Activated T-cell treated with anti-CD3 and anti-CD28 coated beads, Interleukin-2, amount 50 U/mL, for 1 hour (primary cell): ENCODE measurements around the gene LRRN2.
"Not testable (repeated sequence)": the region's sequence is repeated elsewhere in the genome, so short reads cannot be mapped to it uniquely, and the experiment has no call there.

Experiments used
- DNase-seq: peaks from one replicate; pipeline ENCODE4 v3.0.0-alpha.2; 2020

LRRN2 gene

GRCh38 chr1:204658295-204658694 lies 27.2 kb downstream of the LRRN2 start:
- no peak for DNase-seq

DNA sequence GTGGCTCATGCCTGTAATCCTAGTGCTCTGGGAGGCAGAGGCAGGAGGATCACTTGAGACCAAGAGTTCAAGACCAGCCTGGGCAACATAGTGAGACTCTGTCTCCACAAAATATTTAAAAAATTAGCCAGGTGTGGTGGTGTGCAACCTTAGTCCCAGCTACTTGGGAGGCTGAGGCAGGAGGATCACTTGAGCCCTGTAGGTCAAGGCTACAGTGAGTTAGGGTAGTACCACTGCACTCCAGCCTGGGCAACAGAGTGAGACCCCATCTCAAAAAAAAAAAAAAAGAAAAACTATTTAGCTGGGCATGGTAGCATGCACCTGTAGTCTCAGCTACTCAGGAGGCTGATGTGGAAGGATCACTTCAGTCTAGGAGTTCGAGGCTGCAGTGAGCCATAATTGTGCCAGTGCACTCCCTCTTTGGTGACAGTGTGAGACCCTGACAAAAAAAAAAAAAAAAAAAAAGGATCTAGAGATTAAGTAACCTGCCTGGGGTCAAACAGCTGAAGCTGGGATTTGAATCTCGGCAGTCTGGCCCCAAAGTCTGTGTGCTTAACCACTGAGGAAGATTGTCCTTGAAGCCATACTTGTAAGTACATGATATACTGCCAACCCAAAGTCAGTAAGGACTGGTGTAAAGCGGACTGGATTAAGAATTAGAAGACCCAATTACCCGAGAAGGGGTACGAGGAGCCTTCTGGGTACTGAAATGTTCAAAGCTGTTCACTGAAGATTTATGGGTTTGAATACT lies 31.8 kb downstream of the LRRN2 start:
- no peak for DNase-seq

- no peak for DNase-seq
Measured at GRCh38 chr1:204652497-204652896, 33.0 kb downstream of the LRRN2 start.

DNA sequence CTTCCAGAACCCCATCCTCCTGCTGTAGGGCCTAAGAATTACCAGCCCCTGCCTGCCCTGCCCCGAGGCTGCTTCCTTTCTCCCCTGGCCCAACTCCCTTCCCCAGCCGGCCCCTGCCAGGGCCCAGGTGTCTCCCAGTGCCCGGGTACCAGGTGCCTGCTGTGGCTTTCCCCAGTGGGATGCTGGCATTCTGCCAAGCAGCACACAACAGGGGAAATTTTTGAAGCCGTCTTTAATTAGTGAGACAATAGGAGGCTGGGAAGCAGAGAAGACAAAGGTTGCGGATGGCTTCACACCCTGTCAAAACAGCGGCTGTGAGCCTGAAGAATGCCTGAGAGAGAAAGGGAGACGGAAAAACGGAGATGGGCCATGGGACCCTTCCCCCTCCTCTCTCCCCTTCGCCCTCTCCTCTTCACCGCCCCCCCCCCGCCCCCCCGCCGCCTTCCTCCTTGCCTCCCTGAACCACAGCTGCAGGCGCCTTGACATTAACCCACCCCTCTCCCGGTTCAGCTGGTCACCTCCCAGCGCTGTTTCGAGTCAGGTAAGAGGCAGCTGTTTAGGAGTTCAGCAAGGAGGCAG lies 33.6 kb downstream of the LRRN2 start:
- no peak for DNase-seq

DNA sequence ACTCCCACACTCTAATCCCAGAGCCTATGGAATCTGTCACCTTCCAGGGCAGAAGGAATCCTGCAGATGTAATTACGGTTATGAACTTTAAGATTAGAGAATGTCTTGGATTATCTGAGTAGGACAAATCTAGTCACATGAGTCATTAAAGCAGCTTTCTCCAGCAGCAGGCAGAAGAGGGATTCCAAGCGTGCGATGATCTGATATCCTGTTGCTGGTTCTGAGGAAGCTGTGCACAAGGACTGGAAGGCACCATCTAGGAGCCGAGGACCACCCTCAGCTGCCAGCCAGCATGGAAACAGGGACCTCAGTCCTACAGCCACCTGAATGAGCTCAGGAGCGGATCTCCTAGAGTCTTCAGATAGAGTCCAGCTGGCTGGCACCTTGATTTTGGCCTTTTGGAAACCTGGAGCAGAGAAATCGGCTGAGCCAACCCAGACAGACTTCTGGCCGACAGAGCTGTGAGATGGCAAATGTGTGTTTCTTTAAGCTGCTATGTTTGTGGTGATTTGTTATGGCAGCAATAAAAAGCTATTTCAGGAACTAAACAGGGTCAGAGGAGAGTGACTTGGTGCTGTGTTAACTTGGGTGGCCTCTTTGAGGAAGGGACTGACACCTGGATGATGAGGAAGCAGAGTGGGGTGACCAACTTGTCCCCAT lies 34.5 kb downstream of the LRRN2 start:
- no peak for DNase-seq

GRCh38 chr1:204649721-204650521 lies 35.6 kb downstream of the LRRN2 start:
- no peak for DNase-seq

DNA sequence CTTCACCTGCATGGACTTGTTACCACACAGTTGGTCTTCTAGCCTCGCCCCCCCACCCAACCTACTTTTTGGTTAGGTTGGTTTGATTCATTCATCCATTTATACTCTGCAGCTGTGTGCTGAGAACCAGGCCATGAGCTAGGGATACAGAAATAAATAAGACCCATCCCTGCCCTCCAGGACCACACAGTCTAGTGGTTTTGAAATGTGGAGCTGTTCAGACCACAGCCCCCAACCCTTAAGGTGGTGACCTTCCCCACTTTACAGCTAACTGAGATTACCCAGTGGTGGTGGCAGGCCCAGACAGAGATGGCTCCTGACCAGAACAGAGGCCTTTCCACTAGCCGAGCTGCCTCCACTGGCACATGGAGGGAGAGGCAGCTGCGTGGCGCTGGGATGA lies 37.0 kb downstream of the LRRN2 start:
- DNase-seq, result no peak

DNA sequence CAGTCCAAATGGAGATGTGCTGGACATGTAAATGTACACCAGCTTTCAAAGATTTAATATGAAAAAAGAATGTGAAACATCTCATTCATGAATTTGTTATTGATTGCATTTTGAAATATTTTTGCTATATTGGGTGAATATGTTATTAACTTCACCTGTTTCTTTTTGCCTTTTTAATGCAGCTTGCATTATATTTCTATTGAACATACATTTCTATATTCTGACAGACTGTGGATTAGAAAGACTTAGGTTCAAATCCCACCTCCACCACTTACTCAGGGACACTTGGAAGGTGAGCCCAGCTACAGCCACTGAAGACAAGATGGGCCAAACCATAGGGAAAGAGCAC lies 37.8 kb downstream of the LRRN2 start:
- DNase-seq, result no peak

GRCh38 chr1:204647114-204647804 lies 38.3 kb downstream of the LRRN2 start:
- no peak for DNase-seq

- no peak for DNase-seq
Measured at GRCh38 chr1:204645666-204646065, 39.9 kb downstream of the LRRN2 start.

GRCh38 chr1:204645251-204645650 lies 40.3 kb downstream of the LRRN2 start:
- no peak for DNase-seq

DNA sequence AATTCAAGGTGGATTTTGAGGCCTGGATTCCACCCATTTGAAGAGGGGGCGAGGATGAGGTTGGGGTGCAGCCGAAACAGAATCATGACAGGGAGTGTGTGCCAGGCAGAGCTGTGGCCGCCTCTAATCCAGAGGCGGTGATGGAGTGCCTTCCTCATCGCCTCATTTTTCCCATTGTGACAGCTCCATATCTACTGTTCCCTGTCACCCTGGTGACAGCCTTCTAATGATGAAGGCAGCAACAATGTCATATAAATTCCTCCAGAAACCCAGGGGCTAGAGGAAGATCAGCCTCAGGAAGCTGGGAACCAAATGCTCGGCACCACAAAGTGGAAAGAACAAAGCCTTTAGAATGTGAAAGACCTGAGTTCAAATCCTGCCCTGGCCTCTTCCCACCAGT lies 42.0 kb downstream of the LRRN2 start:
- no peak for DNase-seq

DNA sequence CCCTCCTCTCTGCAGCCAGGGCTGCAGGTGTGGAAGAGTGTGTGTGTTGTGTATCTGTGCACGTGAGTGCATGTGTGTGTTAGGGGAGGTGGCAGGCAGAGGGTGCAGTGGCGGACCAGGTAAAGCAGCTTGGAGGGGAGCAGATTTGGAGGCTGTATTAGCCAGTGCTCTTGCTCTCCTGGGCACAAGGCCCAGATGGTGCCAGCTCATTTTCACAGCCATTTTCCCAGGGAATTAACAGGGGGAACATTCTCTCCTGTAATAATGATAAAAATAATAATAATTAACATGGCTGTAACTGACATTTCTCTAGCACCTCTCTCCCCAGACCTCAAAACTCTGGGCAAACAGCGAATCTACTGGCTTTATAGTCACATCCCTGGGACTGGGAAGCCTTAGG lies 43.6 kb downstream of the LRRN2 start:
- no peak for DNase-seq

GRCh38 chr1:204641455-204641854 lies 44.1 kb downstream of the LRRN2 start:
- DNase-seq, result no peak

- no peak for DNase-seq
Measured at GRCh38 chr1:204640578-204640977, 45.0 kb downstream of the LRRN2 start.

DNA sequence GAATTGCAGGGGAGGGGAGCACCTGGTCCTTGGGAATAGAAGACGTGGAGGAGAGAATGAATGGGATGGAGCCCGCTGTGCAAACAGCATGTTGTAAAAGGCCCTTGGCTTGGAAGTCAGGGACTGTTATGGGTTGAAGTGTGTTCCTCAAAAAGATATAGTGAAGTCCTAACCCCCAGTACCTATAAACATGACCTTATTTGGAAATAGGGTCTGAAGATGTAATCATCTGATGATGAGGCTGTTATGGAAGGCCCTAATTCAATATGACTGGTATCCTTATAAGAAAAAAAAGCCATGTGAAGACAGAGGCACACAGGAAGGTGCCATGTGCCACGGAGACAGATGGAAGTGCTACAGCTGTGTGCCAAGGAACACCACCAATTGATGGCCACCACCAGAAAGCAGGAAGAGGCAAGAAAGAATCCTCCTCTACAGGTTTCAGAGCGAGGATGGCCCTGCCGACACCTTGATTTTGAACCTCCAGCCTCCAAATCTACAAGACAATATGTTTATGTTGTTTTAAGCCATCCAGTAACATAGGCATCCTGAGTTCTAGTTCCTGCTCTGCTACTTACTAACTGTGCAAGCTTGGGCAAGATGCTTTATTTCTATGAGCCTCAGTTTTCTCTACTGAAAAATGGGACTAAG lies 51.2 kb downstream of the LRRN2 start:
- no peak for DNase-seq

DNA sequence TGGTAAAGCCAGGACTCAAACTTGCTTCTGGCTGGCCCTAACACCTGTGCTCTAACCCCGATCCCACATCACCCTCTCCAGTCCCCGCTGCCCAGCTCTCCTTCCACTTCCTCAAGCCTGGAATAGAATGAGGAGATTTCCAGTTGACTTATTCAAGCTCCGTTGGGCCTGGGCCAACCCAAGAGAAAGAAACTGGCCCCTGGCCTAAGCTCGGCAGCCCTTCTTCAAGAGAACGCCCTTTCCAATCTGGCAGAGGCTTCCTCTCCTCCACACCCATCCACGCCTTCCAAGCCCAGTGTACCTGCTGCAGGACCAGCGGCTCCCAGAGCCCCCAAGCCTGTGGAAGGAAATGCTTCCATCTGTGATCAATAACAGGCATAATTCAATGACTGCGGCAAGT lies 51.9 kb downstream of the LRRN2 start:
- no peak for DNase-seq

DNA sequence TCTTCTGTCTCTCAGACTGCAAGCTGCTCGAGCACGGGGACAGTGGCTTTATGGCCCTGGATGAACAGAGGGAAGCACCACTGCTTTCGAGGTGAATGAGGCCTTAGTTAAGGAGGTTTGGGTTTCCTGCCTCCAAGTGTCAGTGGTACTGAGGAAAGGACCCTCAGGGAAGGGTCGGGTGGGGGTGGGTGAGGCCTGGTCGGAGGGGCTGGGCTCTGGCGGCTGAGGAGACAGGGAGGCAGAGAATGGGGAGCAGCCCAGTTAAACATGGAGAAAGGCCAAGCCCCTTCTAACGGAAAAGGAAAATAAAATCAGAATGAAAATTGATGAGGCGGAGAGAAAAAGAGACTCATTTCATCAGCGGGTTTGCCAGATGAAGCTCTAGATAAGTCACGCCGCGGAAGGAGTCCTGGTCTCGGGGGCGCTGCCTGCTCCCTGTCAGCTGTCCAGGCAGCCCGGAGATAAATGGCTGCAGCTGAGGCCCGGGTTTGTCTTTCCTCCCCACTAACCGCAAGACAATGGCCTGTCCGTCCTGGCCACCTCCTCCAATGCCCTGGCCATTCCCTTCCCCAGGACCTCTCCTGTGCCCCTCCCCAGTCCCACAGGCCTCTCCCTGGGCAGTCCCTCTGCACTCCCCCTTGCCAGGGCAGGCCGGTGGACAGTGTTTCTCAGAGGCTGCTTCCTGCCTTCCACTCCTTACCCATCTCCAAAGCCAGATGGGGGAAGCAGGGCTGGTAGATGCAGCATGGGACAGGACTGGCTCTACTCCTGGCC lies 55.2 kb downstream of the LRRN2 start:
- no peak for DNase-seq

GRCh38 chr1:204629459-204629858 lies 56.1 kb downstream of the LRRN2 start:
- DNase-seq, result not testable (repeated sequence)

DNA sequence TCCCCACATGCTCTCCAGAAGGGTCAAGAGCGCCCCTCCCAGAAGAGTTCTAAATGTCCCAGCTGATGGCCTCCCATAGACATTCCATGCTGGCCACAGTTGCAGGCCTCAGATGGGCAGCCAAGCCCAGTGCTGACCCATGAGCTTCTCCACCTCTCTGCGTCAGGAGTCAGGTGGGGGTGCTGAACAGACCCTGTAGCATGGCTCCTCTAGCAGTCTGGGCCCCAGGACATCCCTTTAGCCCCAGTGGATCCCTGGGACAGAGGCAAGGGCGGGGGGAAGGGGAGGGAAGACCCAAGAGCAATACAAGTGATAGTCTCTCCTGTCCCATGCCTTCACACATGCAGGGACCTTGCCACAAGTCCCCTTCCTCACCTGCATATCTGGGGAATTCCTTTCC lies 56.7 kb downstream of the LRRN2 start:
- no peak for DNase-seq

DNA sequence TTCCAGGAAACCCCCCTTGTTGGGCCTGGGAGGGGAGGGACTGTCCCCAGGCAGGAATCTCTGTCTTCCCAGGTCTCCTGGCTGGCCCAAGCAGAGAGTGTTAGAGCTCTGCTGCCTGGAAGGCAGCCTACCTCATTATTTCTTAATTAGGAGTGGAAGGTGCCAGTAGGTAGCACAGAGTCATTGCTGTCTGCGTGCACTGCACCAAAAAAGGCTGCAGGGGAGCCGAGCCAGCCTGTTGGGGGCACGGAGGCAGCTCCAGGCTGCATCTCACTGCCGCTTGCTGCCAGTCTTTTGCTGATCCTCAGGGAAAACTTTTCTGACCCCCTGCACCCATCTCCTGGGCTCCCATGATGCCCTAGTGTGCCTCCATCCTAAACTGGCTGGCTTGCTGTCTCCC lies 58.1 kb downstream of the LRRN2 start:
- no peak for DNase-seq

- DNase-seq, result no peak
Measured at GRCh38 chr1:204626381-204626780, 59.2 kb downstream of the LRRN2 start.
